ENCODE measurements around the gene ZNF516.

ZNF516 gene

GRCh38 chr18:76380127-76380729 lies 114.8 kb downstream of the ZNF516 start:
- DNase-seq (ENCODE audit: low read depth), result no peak

- no peak for DNase-seq (ENCODE audit: low read depth)
These were observed 115.6 kb downstream of the ZNF516 start for GRCh38 chr18:76379226-76380126.

- no peak for DNase-seq (ENCODE audit: low read depth)
These were observed 116.4 kb downstream of the ZNF516 start for GRCh38 chr18:76378526-76379215.

- DNase-seq (ENCODE audit: low read depth), result no peak
These were observed 117.7 kb downstream of the ZNF516 start for GRCh38 chr18:76377359-76377756.

- DNase-seq (ENCODE audit: low read depth), result no peak
These were observed 118.2 kb downstream of the ZNF516 start for GRCh38 chr18:76376668-76377358.

- no peak for DNase-seq (ENCODE audit: low read depth)
These were observed 118.8 kb downstream of the ZNF516 start for GRCh38 chr18:76376225-76376624.

GRCh38 chr18:76374330-76375281 lies 120.4 kb downstream of the ZNF516 start:
- DNase-seq (ENCODE audit: low read depth), result no peak

GRCh38 chr18:76373297-76373696 lies 121.7 kb downstream of the ZNF516 start:
- DNase-seq (ENCODE audit: low read depth), result no peak

GRCh38 chr18:76371301-76372203 lies 123.5 kb downstream of the ZNF516 start:
- DNase-seq (ENCODE audit: low read depth), result no peak

GRCh38 chr18:76370686-76371085 lies 124.4 kb downstream of the ZNF516 start:
- no peak for DNase-seq (ENCODE audit: low read depth)

GRCh38 chr18:76370201-76370600 lies 124.8 kb downstream of the ZNF516 start:
- no peak for DNase-seq (ENCODE audit: low read depth)

GRCh38 chr18:76369791-76370190 lies 125.3 kb downstream of the ZNF516 start:
- DNase-seq (ENCODE audit: low read depth), result no peak

- DNase-seq (ENCODE audit: low read depth), result no peak
These were observed 126.1 kb downstream of the ZNF516 start for GRCh38 chr18:76368976-76369375.

- DNase-seq (ENCODE audit: low read depth), result no peak
These were observed 126.8 kb downstream of the ZNF516 start for GRCh38 chr18:76368271-76368670.

- no peak for DNase-seq (ENCODE audit: low read depth)
These were observed 127.6 kb downstream of the ZNF516 start for GRCh38 chr18:76367168-76368125.

- DNase-seq (ENCODE audit: low read depth), result no peak
These were observed 129.5 kb downstream of the ZNF516 start for GRCh38 chr18:76365561-76365960.

GRCh38 chr18:76364282-76365259 lies 130.5 kb downstream of the ZNF516 start:
- no peak for DNase-seq (ENCODE audit: low read depth)

Measured in activated gamma-delta T cell treated with anti-CD3 and anti-CD28 coated beads, Interleukin-2, amount 50 U/mL, for 16 hours (primary cell).